ENCODE measurements around the gene RELN. TPM values are rescaled to one million over a fixed set of nuclear protein-coding genes. Genes with fewer than 3 reads are reported as not detected.

Gene RELN
- total and polyA plus RNA-seq, 10 of the 15 experiments (the other 5 are each of a cell fraction or from before 2014, with no cell fraction given): 0.11 to 0.21 TPM; not detected in 8

DNA sequence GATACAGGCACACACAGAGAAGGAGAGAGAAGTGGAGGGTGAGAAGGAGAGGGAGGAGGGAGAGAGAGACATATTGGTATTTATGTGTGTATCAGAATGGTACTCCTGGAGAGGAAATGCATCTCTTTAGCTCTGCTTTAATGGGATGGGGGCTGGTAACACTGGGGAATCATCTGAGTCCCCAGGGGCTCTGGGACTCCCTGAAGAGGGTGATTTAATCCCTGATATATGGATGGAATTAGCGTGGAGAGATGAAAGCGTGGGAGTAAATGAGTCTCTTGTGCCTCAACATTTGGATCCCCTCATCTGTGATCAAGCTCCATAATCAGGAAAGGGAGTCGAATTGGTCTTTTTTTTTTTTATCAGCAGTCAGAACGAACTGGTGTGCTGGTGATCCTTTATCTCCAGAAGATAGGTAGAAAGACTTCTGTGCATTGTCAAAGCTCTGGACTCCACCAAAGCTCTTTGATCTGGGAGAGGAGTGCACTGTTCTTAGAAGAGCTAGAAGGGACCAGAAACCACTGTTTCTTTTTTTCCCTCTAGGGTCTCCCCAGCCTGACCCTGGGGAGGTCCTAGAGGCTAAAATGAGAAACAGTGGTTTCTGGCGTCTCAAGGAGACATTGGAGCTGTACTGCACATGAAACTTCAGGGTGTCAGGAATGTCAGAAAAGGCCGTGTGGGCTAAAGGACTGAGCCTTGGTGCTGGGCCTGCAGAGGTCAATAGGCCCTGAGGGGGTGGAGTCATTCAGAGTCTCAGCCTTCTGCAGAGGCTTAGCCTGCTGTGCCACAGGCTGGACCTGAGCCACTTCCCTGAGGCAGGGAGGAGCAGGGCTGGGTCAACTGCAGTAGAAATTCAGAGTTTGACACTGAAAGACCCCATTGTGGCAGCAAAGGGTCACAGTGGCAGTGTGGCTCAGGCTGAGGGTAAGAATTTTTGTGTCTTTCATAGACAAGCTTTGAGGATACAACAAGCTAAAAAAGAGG, 309.0 kb downstream of the RELN start (continued):
- TF ChIP-seq, protein P1, sequence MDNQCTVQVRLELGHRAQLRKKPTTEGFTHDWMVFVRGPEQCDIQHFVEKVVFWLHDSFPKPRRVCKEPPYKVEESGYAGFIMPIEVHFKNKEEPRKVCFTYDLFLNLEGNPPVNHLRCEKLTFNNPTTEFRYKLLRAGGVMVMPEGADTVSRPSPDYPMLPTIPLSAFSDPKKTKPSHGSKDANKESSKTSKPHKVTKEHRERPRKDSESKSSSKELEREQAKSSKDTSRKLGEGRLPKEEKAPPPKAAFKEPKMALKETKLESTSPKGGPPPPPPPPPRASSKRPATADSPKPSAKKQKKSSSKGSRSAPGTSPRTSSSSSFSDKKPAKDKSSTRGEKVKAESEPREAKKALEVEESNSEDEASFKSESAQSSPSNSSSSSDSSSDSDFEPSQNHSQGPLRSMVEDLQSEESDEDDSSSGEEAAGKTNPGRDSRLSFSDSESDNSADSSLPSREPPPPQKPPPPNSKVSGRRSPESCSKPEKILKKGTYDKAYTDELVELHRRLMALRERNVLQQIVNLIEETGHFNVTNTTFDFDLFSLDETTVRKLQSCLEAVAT (IDR thresholded peaks at IDR 0.05): no peak
- TF ChIP-seq SP1 (IDR thresholded peaks at IDR 0.05; ENCODE audit: low read depth, low read length) (no peak), FOS (IDR thresholded peaks at IDR 0.05; ENCODE audit: borderline replicate concordance, extremely low read depth, insufficient read length) (no peak), TAF1 (IDR thresholded peaks at IDR 0.05; ENCODE audit: borderline replicate concordance, low read depth, low read length) (no peak), TCF7 (IDR thresholded peaks at IDR 0.05; ENCODE audit: borderline replicate concordance) (no peak), ZSCAN29 (IDR thresholded peaks at IDR 0.05) (no peak), POLR2AphosphoS2 (IDR thresholded peaks at IDR 0.05; ENCODE audit: low read depth, low read length) (no peak), NFXL1 (IDR thresholded peaks at IDR 0.05; ENCODE audit: borderline replicate concordance) (no peak), SUPT20H (IDR thresholded peaks at IDR 0.05; ENCODE audit: borderline replicate concordance, control insufficient read depth, low read depth, low read length) (no peak), TARDBP (IDR thresholded peaks at IDR 0.05; ENCODE audit: borderline replicate concordance) (no peak), RAD21 (IDR thresholded peaks at IDR 0.05; ENCODE audit: insufficient read depth, low read depth, low read length) (no peak), BCL11A (IDR thresholded peaks at IDR 0.05; ENCODE audit: low read depth, low read length) (no peak)
- TF ChIP-seq, protein P2, sequence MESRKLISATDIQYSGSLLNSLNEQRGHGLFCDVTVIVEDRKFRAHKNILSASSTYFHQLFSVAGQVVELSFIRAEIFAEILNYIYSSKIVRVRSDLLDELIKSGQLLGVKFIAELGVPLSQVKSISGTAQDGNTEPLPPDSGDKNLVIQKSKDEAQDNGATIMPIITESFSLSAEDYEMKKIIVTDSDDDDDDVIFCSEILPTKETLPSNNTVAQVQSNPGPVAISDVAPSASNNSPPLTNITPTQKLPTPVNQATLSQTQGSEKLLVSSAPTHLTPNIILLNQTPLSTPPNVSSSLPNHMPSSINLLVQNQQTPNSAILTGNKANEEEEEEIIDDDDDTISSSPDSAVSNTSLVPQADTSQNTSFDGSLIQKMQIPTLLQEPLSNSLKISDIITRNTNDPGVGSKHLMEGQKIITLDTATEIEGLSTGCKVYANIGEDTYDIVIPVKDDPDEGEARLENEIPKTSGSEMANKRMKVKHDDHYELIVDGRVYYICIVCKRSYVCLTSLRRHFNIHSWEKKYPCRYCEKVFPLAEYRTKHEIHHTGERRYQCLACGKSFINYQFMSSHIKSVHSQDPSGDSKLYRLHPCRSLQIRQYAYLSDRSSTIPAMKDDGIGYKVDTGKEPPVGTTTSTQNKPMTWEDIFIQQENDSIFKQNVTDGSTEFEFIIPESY (IDR thresholded peaks at IDR 0.05): no peak

All from GM12878 (cell line).